Neural cell (in vitro differentiated cells): Measurements from ENCODE around the gene SHOX.

Source experiments
- EZH2 ChIP-seq: fragments of 200-600, 300-800 bp; shearing (Covaris generic), sonication (generic); IDR thresholded peaks from 2 replicates; pipeline ENCODE4 v1.6.1; 2014; ENCODE audit warnings: antibody characterized with exemption, low read length, borderline replicate concordance, mild to moderate bottlenecking; ENCODE audit not compliant: insufficient read depth, poor library complexity, severe bottlenecking
- TF ChIP-seq, protein P1 (sequence below): fragments of 450-650 bp; IDR thresholded peaks from 2 replicates; pipeline ENCODE4 v1.5.1; 2014; ENCODE audit warnings: antibody characterized with exemption, mild to moderate bottlenecking, moderate library complexity; ENCODE audit not compliant: poor library complexity, severe bottlenecking

- TF ChIP-seq, protein P1, sequence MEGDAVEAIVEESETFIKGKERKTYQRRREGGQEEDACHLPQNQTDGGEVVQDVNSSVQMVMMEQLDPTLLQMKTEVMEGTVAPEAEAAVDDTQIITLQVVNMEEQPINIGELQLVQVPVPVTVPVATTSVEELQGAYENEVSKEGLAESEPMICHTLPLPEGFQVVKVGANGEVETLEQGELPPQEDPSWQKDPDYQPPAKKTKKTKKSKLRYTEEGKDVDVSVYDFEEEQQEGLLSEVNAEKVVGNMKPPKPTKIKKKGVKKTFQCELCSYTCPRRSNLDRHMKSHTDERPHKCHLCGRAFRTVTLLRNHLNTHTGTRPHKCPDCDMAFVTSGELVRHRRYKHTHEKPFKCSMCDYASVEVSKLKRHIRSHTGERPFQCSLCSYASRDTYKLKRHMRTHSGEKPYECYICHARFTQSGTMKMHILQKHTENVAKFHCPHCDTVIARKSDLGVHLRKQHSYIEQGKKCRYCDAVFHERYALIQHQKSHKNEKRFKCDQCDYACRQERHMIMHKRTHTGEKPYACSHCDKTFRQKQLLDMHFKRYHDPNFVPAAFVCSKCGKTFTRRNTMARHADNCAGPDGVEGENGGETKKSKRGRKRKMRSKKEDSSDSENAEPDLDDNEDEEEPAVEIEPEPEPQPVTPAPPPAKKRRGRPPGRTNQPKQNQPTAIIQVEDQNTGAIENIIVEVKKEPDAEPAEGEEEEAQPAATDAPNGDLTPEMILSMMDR = no peak
- no peak for TF ChIP-seq EZH2
Measured at GRCh38 chrX:682892-683291, 52.3 kb downstream of the SHOX start.
